Measurements from ENCODE around the gene INPP5F. TPM values are rescaled to one million over a fixed set of nuclear protein-coding genes. Genes with fewer than 3 reads are reported as not detected.
"Not testable (repeated sequence)": the region's sequence is repeated elsewhere in the genome, so short reads cannot be mapped to it uniquely, and the experiment has no call there.

INPP5F gene
- total RNA-seq, 1 donor, result 38.0 TPM

GRCh38 chr10:119705434-119705831, 20.4 kb upstream of the INPP5F start:
- no peak overlapping the region for H3K4me3 ChIP-seq (ENCODE audit: low read depth, low read length)
- DNase-seq (ENCODE audit: low read depth), result peak; percentile 37
- no peak for TF ChIP-seq CTCF (IDR thresholded peaks at IDR 0.05; ENCODE audit: insufficient read depth, low read depth, low read length)

GRCh38 chr10:119706521-119707278, 19.1 kb upstream of the INPP5F start:
- no peak for TF ChIP-seq CTCF (IDR thresholded peaks at IDR 0.05; ENCODE audit: insufficient read depth, low read depth, low read length)
- no peak for DNase-seq (ENCODE audit: low read depth)
- no peak overlapping the region for H3K4me3 ChIP-seq (ENCODE audit: low read depth, low read length)

GRCh38 chr10:119707331-119707730, 18.5 kb upstream of the INPP5F start:
- not testable (repeated sequence) for H3K4me3 ChIP-seq (ENCODE audit: low read depth, low read length); DNase-seq (ENCODE audit: low read depth)

GRCh38 chr10:119710935-119711334, 14.9 kb upstream of the INPP5F start:
- not testable (repeated sequence) for H3K4me3 ChIP-seq (ENCODE audit: low read depth, low read length); DNase-seq (ENCODE audit: low read depth)

- no peak for TF ChIP-seq CTCF (IDR thresholded peaks at IDR 0.05; ENCODE audit: insufficient read depth, low read depth, low read length)
- no peak overlapping the region for H3K4me3 ChIP-seq (ENCODE audit: low read depth, low read length)
- no peak for DNase-seq (ENCODE audit: low read depth)
Measured at GRCh38 chr10:119713744-119714483, 11.9 kb upstream of the INPP5F start.

GRCh38 chr10:119714484-119714816, 11.4 kb upstream of the INPP5F start:
- DNase-seq (ENCODE audit: low read depth), result no peak
- H3K4me3 ChIP-seq (ENCODE audit: low read depth, low read length), result no peak overlapping the region
- no peak for TF ChIP-seq CTCF (IDR thresholded peaks at IDR 0.05; ENCODE audit: insufficient read depth, low read depth, low read length)

GRCh38 chr10:119715628-119716505, 10.0 kb upstream of the INPP5F start:
- DNase-seq (ENCODE audit: low read depth), result no peak
- no peak overlapping the region for H3K4me3 ChIP-seq (ENCODE audit: low read depth, low read length)
- TF ChIP-seq CTCF (IDR thresholded peaks at IDR 0.05; ENCODE audit: insufficient read depth, low read depth, low read length), result no peak

Data from fibroblast of villous mesenchyme (primary cell).